Putamen (tissue), 1 donor: ENCODE results near the gene PRKD1.

Source experiments
- DNase-seq: peaks from one replicate; pipeline ENCODE4 v3.0.0-alpha.2; 2016; ENCODE audit warnings: low spot score

PRKD1 gene

GRCh38 chr14:29927376-29928116 is at the start of gene PRKD1:
PRKD1 (minus strand) TSS chr14:29927847.
- peak; percentile 71 for DNase-seq

GRCh38 chr14:29971101-29971500 is 43.5 kb upstream of the PRKD1 start:
- no peak for DNase-seq

GRCh38 chr14:29955087-29955486 is 27.4 kb upstream of the PRKD1 start:
- no peak for DNase-seq

GRCh38 chr14:29953501-29953900 is 25.9 kb upstream of the PRKD1 start:
- no peak for DNase-seq

- no peak for DNase-seq
Observed at GRCh38 chr14:29944091-29944490, 16.4 kb upstream of the PRKD1 start.

- DNase-seq, result no peak
Observed at GRCh38 chr14:29941401-29941800, 13.8 kb upstream of the PRKD1 start.

- no peak for DNase-seq
Observed at GRCh38 chr14:29940482-29940881, 12.8 kb upstream of the PRKD1 start.

- no peak for DNase-seq
Observed at GRCh38 chr14:29937116-29937515, 9.5 kb upstream of the PRKD1 start.

GRCh38 chr14:29930283-29930682 is 2.6 kb upstream of the PRKD1 start:
- no peak for DNase-seq

GRCh38 chr14:29928117-29928640 is 532 bp upstream of the PRKD1 start:
- DNase-seq, result no peak

GRCh38 chr14:29926701-29927375 is 809 bp downstream of the PRKD1 start:
- DNase-seq, result peak; percentile 73

- no peak for DNase-seq
Observed at GRCh38 chr14:29926228-29926627, 1.4 kb downstream of the PRKD1 start.

GRCh38 chr14:29925736-29926135 is 1.9 kb downstream of the PRKD1 start:
- no peak for DNase-seq

- DNase-seq, result no peak
Observed at GRCh38 chr14:29925101-29925722, 2.4 kb downstream of the PRKD1 start.

- no peak for DNase-seq
Observed at GRCh38 chr14:29919845-29920244, 7.8 kb downstream of the PRKD1 start.

- no peak for DNase-seq
Observed at GRCh38 chr14:29918981-29919380, 8.7 kb downstream of the PRKD1 start.

GRCh38 chr14:29913566-29913965 is 14.1 kb downstream of the PRKD1 start:
- DNase-seq, result no peak

GRCh38 chr14:29911810-29912209 is 15.8 kb downstream of the PRKD1 start:
- DNase-seq, result no peak

- no peak for DNase-seq
Observed at GRCh38 chr14:29908652-29909577, 18.7 kb downstream of the PRKD1 start.

- DNase-seq, result no peak
Observed at GRCh38 chr14:29906256-29906870, 21.3 kb downstream of the PRKD1 start.

- no peak for DNase-seq
Observed at GRCh38 chr14:29905543-29905942, 22.1 kb downstream of the PRKD1 start.
